ENCODE measurements around the gene AUTS2.
"Not testable (repeated sequence)": the region's sequence is repeated elsewhere in the genome, so short reads cannot be mapped to it uniquely, and the experiment has no call there.

Gene AUTS2

GRCh38 chr7:70582927-70583895 lies 984.9 kb downstream of the AUTS2 start:
- no peak for DNase-seq (ENCODE audit: low read depth in 2 of 2, low spot score in 1 of 2)

GRCh38 chr7:70583965-70584883 lies 985.9 kb downstream of the AUTS2 start:
- no peak for DNase-seq (ENCODE audit: low read depth in 2 of 2, low spot score in 1 of 2)

- DNase-seq (ENCODE audit: low read depth in 2 of 2, low spot score in 1 of 2): peak in 1 of 2 donors; percentile 6
These were observed 986.8 kb downstream of the AUTS2 start for GRCh38 chr7:70585071-70585470.

- no peak for DNase-seq (ENCODE audit: low read depth in 2 of 2, low spot score in 1 of 2)
These were observed 988.5 kb downstream of the AUTS2 start for GRCh38 chr7:70586822-70587221.

- DNase-seq (ENCODE audit: low read depth in 2 of 2, low spot score in 1 of 2): no peak
These were observed 989.5 kb downstream of the AUTS2 start for GRCh38 chr7:70587739-70588138.

GRCh38 chr7:70588191-70588921 lies 990.1 kb downstream of the AUTS2 start:
- DNase-seq (ENCODE audit: low read depth in 2 of 2, low spot score in 1 of 2): no peak

GRCh38 chr7:70589010-70589409 lies 990.7 kb downstream of the AUTS2 start:
- no peak for DNase-seq (ENCODE audit: low read depth in 2 of 2, low spot score in 1 of 2)

- DNase-seq (ENCODE audit: low read depth in 2 of 2, low spot score in 1 of 2): no peak
These were observed 991.3 kb downstream of the AUTS2 start for GRCh38 chr7:70589590-70589989.

GRCh38 chr7:70590126-70590854 lies 992.0 kb downstream of the AUTS2 start:
- no peak for DNase-seq (ENCODE audit: low read depth in 2 of 2, low spot score in 1 of 2)

GRCh38 chr7:70591643-70592042 lies 993.4 kb downstream of the AUTS2 start:
- no peak for DNase-seq (ENCODE audit: low read depth in 2 of 2, low spot score in 1 of 2)

GRCh38 chr7:70592171-70592570 lies 993.9 kb downstream of the AUTS2 start:
- no peak for DNase-seq (ENCODE audit: low read depth in 2 of 2, low spot score in 1 of 2)

- no peak for DNase-seq (ENCODE audit: low read depth in 2 of 2, low spot score in 1 of 2)
These were observed 995.9 kb downstream of the AUTS2 start for GRCh38 chr7:70594170-70594569.

- not testable (repeated sequence) for DNase-seq (ENCODE audit: low read depth in 2 of 2, low spot score in 1 of 2)
These were observed 996.6 kb downstream of the AUTS2 start for GRCh38 chr7:70594885-70595284.

- no peak for DNase-seq (ENCODE audit: low read depth in 2 of 2, low spot score in 1 of 2)
These were observed 997.1 kb downstream of the AUTS2 start for GRCh38 chr7:70595370-70595754.

GRCh38 chr7:70595755-70596597 lies 997.7 kb downstream of the AUTS2 start:
- DNase-seq (ENCODE audit: low read depth in 2 of 2, low spot score in 1 of 2): no peak

GRCh38 chr7:70596598-70596913 lies 998.3 kb downstream of the AUTS2 start:
- no peak for DNase-seq (ENCODE audit: low read depth in 2 of 2, low spot score in 1 of 2)

- no peak for DNase-seq (ENCODE audit: low read depth in 2 of 2, low spot score in 1 of 2)
These were observed 998.8 kb downstream of the AUTS2 start for GRCh38 chr7:70597066-70597465.

- no peak for DNase-seq (ENCODE audit: low read depth in 2 of 2, low spot score in 1 of 2)
These were observed 1000.7 kb downstream of the AUTS2 start for GRCh38 chr7:70598976-70599375.

GRCh38 chr7:70599446-70600190 lies 1001.3 kb downstream of the AUTS2 start:
- no peak for DNase-seq (ENCODE audit: low read depth in 2 of 2, low spot score in 1 of 2)
